ENCODE measurements around the gene KLHL25.

The KLHL25 gene

DNA sequence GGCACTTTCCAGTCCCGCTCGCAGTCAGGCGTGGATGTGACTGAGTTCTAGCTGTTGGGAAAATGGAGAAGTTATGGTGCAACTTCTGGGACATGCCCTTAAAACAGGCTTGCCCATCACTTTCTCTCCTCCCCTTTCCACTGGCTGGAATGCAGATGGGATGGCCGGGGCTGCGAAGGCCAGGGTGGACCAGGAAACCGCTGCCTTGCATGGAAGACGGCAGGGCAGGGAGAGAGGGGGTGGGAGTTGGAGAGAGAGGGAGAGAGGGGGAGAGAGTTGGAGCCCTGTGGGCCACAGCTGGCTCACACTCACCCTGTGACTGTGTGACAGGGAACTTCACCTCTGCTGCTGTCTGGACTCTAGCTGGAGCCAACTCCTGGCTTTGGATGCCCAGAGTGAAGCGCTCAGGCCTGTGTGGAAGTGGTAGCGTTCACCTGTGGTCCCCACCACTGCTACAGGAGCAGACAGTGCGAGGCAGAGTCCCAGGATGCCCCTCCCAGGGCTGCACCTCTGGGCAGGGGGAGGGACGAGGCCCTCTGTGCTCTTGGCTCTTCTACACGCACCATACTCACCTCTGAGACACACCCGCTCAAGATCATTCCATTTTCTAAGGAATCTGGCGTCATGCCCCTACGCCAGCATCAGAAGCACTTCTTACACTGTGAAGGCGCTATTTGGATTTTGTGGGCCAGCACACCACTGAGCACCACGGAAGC lies 36.6 kb downstream of the KLHL25 start:
- DNase-seq, result no peak

DNA sequence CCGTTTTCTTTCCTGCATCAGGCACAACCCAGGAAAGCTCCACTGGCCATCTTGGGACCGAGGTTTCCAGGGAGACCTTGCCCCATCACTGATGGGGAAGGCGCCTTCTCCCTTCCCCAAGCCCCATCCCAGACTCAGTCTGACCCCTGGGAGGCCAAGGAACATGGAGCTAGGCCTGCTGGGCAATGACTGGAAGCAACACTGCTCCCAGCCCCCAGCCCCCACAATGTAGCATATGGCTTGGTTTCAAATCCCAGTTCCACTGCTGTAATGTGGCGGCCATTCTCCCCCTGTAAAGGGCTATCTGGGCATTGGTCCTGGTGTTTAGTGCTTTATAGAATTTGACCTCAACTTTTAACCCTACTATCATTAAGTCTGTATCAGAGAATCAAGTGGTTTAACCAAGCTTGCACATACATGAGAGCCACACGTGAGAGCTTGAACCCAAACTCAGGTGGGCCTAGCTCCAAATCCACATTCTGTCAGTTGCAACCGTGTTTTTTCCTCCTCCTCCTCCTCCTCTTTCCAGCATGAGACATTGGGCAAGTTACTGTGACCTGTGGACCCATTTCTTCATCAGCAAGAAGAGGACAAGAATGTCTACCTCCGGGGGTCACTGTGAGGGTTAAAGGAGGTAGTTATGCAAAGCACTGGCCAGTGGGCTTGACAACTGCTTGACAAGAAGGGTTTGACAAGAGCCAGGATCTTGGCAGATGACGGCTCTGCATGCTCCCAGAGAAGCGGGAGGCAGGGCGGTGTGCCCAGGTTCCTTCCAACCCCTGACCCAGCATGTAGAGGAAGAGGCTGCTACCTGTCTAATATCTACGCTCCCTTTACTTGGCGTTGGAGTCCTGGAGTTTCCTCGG lies 37.4 kb downstream of the KLHL25 start:
- no peak for DNase-seq

GRCh38 chr15:85756411-85757072 lies 38.2 kb downstream of the KLHL25 start:
- no peak for DNase-seq

- no peak for DNase-seq
Measured at GRCh38 chr15:85755942-85756341, 38.8 kb downstream of the KLHL25 start.

DNA sequence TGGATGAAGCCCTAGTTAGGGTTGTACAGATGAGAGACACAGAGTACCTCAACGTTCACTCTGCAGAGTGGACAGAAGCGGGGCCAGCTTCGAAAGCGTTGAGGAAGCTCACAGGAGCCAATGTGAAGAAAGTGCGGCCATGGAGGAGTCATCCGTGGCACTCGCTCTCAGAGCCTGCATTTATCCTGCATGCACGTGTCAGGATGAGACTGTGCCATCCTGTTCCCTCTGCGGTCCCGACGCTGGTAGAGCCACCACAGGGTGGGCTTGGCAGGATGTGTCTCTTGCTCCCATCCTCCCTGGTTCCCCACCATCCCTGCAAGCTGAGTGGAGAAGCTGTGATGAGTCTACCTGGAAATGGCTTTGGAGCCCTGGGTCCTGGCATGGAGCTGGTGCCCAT lies 39.3 kb downstream of the KLHL25 start:
- no peak for DNase-seq

GRCh38 chr15:85754989-85755388 lies 39.7 kb downstream of the KLHL25 start:
- DNase-seq, result no peak

GRCh38 chr15:85753791-85754452 lies 40.8 kb downstream of the KLHL25 start:
- no peak for DNase-seq

DNA sequence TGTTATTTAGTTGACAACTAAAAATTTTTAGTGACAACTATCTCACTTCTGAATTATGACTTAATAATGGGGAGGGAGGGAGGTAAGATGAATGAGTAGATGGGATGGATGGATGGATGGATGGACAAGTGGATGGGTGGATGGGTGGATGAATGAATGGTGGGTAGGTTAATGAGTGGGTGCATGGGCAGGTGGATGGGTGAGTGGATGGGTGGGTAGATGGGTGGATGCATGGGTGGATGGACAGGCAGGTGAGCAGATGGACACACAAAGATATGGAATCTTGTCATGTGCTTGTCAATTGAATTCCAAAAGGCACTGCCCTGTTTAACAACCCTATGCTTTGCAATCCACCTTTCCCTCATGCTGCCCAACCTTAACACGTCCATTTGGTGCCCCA lies 41.5 kb downstream of the KLHL25 start:
- DNase-seq, result no peak

DNA sequence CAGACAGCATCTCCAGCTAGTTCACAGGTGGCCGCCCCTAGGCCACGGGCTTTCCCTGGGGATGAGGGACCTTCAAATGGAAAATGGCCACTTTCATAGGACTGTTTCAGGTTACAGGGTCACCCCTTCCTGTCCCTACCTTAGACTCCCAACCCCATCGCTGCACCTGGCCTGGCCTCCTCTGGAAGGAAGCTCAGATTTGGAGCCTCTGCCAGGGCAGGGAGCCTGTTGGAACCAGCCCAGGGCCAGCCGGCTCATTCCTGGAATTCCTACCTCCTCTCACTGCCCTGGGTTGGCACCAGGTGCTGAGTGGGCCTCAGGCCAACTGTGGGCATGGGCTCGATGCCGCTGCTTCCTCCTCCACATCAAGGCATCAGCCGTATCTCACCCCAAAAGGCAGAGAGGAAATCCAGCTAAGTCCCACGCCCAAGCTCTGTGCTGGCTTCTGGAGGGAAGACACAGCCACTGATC lies 42.2 kb downstream of the KLHL25 start:
- DNase-seq, result no peak

DNA sequence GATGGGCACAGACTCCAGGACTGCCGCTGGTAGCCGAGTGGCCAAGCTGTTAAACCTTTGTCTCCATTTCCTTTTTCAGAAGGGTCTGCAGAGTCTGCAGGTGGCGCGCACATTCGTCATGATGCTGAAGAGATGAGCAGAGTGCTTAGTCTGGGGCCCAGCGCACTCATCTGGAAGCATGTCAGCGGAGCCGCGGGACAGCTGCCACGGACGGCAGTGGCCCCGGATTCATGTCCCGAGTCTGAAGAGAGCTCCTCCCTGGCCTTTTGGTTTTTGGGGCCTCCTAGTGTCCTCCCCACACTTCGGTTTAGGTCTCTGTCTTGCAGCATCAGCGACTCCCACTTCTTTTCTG lies 42.6 kb downstream of the KLHL25 start:
- DNase-seq, result no peak

DNA sequence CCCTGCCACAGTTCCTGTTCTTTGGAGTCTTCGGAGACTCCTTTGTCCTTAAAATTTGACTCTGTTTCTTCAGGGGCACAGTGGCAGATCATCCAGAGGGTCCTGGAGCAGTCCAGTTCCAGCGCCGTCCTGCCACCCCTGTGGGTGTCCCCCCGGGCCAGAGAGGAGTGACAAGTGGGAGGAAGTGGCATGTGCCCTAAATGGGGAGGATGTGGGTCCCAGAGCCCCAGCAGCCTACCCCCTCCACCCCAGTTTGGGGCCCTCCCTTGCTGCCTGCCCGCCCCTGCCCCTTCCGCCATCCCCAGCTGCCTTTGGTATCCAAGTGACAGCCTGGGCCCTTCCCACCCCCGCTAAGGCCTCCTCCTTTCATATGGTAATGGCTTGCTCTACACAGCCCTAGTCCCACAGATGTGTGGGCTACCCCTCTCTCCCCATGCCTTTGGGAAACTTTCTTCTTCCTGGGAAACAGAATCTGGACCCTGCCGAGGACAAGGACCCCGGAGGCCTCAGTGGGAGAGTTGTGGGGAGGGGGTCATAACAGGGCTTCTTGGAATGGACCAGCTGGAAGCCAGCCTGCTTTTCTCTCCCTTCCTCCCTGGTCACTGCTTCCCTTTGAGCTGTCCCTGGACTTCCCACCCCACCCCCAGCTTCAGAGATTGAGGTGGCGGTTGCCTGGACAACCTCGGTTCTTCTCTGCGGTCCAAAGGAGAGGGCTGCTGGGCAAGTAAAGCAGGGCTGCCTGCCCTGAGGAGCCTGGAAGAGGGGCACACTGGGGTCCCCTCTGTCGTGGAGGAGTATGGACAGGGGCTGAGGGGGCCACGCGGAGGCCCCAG lies 43.2 kb downstream of the KLHL25 start:
- DNase-seq, result no peak

- no peak for DNase-seq
Measured at GRCh38 chr15:85750319-85751290, 44.1 kb downstream of the KLHL25 start.

- DNase-seq, result no peak
Measured at GRCh38 chr15:85749261-85750151, 45.2 kb downstream of the KLHL25 start.

DNA sequence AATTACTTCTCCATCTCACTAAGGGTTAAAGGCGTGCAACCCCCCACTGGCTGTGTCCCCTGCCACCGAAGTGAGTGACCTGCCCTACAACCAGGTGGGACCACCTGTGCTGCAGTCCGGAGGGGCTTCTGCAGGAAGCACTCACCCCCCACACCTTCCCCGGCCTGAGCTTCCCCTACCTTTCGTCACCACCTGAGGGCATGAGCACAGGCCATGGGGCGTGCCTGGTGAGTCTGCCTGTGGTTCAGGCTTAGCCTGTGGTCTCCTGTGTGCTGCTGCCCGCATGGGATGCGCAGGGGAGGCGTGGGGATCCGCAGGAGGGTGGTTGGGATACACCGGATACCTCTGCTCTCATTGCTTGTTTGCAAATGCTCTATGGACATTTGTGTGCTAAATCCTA lies 46.0 kb downstream of the KLHL25 start:
- no peak for DNase-seq

GRCh38 chr15:85748176-85748575 lies 46.5 kb downstream of the KLHL25 start:
- no peak for DNase-seq

- no peak for DNase-seq
Measured at GRCh38 chr15:85746641-85747040, 48.1 kb downstream of the KLHL25 start.

GRCh38 chr15:85745525-85746150 lies 49.1 kb downstream of the KLHL25 start:
- no peak for DNase-seq

DNA sequence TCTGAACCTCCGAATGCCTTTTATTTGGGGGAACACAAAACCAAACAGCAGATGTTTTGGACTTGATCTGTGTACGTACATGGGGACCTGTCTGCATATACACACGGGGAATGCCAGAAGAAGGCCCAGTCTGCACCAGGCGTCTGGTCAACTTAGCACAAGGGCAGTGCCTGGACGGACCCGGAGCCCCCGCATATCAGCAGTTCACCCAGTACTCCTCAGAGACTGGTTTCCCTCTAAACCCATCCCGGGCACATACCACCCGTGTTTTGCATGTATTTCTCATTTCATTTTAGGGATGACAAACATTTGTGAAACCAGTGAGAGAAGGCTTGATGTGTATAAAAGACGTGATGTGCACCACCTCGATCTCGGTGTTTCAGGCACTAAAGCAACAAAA lies 49.7 kb downstream of the KLHL25 start:
- DNase-seq, result no peak

DNA sequence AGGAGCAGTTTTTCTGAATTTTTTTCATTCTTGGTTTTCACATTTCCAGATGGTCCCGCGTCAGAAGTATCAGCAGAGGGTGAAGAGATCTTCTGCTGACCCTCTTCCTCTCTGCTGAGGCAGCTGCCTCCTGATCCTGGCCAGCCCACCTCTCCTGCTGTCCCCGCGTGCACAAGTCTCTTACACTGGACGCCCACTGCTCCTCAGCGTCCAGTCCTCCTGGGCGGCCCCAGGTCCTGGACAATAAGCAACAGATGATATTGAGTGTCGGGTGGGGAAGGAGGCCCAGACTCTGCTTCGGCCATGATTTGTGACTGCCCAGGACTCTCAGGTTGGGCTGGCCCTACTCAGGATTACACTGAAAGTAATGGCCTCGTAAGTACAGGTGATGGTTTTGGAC lies 50.1 kb downstream of the KLHL25 start:
- no peak for DNase-seq
